Cardiac fibroblast (primary cell): Measurements from ENCODE around the gene STOM.

ENCODE experiments used
- DNase-seq, 2 donors: peaks; one replicate each; pipeline versions ENCODE4 v3.0.0 to v3.0.0-alpha.2; 2010; ENCODE audit warnings: low read depth in 2 of 2
- H3K4me3 ChIP-seq, 2 donors: replicated peaks in 1 of 2; 1 replicate in 1 of 2; 2 replicates in 1 of 2; pipeline ENCODE4 v1.5.1; 2011; ENCODE audit warnings: low read depth in 2 of 2, low read length in 2 of 2, mild to moderate bottlenecking in 2 of 2, moderate library complexity in 1 of 2
- CTCF ChIP-seq: IDR thresholded peaks from one replicate; pipeline ENCODE4 v1.5.1; 2011; ENCODE audit warnings: low read depth, mild to moderate bottlenecking, low read length, inconsistent platforms

The STOM gene

DNA sequence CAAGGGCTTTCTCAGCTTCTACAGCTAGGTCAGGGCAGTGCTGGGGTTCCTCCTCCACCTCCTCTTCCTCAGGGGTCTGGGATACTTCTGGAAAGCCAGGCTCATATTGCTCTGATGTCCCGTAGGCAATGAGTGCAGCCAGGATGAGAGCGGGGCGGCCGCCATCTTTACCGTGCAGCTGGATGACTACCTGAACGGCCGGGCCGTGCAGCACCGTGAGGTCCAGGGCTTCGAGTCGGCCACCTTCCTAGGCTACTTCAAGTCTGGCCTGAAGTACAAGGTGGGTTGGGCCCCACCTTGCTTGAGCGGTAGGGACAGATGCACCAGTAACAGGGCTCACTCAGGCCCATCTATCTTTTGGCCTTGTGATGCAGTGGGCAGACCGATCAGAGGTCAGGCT, 67.3 kb downstream of the STOM start:
- no peak for DNase-seq
- H3K4me3 ChIP-seq, result no peak overlapping the region
- TF ChIP-seq CTCF, result no peak

DNA sequence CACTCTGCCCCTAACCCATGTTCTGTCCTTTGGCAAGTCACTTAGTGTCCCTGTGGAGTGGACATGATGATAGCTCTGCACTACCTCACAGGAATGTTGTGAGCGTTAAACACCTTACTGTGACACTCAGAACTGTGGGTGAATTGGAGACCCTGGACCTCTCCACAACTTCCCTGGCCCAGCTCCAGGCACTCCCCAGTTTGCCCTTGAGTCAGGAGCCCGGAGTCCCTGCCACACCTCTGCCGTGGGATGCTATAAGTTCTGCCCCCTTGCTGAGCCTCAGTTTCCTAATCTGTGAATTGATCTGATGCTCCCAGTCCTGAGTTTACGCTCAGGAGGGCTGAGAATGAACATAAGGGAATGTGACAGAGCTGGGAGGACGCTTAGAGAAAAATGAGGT, 67.7 kb downstream of the STOM start:
- H3K4me3 ChIP-seq, result no peak overlapping the region
- no peak for TF ChIP-seq CTCF
- no peak for DNase-seq

DNA sequence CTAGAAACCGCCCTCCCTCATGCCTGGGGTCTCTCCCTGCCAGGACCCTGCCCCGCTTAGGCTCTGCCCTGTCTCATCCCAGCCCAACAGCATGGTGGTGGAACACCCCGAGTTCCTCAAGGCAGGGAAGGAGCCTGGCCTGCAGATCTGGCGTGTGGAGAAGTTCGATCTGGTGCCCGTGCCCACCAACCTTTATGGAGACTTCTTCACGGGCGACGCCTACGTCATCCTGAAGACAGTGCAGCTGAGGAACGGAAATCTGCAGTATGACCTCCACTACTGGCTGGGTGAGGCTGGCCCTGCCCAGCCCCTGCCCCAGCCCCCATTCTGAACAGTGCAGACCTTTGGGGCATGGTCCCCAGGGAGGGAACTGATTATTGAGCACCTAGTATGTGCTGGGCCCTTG, 68.2 kb downstream of the STOM start:
- DNase-seq, result no peak
- no peak for TF ChIP-seq CTCF
- no peak overlapping the region for H3K4me3 ChIP-seq

DNA sequence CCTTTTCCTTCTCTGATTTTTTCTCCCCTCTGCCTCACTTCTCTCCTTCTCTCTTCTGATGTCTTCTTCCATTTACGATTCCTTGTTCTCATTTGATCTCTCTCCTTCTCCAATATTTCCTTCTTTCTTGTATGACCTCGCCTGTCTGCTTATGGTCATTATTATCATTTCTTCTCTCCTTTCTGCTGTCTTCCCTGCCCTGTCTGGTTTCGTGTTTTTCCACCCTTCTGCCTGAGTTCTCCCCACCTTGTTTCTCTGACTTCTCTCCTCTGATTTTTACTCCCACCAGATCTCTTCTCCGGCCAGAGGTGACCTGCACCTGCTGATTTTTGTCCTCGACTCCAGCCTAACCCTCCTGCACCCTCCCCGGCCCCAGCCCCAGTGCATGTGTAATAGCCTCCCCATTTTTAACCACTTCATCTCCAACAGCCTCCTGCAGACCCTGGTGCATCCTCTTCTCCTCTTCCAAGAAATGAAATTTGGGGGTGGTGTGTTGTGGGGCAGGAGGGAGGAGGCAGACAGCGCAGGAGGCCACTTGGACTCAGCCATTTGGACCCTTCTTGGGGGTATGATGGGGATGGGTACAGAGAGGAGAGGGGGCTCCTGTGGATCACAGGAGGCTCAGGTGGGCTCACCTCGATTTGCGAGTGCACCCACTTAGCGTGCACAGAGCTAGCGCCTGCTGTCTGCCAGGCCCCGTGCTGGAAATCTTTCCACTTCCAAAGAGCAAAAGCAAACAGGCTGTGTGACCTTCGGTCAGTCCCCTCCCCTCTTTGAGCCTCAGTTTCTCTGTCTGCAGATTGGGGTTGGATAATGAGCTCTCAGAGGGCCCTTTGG, 69.5 kb downstream of the STOM start:
- peak overlapping the region; percentile 47 to 52 for H3K4me3 ChIP-seq
- no peak for TF ChIP-seq CTCF
- no peak for DNase-seq

DNA sequence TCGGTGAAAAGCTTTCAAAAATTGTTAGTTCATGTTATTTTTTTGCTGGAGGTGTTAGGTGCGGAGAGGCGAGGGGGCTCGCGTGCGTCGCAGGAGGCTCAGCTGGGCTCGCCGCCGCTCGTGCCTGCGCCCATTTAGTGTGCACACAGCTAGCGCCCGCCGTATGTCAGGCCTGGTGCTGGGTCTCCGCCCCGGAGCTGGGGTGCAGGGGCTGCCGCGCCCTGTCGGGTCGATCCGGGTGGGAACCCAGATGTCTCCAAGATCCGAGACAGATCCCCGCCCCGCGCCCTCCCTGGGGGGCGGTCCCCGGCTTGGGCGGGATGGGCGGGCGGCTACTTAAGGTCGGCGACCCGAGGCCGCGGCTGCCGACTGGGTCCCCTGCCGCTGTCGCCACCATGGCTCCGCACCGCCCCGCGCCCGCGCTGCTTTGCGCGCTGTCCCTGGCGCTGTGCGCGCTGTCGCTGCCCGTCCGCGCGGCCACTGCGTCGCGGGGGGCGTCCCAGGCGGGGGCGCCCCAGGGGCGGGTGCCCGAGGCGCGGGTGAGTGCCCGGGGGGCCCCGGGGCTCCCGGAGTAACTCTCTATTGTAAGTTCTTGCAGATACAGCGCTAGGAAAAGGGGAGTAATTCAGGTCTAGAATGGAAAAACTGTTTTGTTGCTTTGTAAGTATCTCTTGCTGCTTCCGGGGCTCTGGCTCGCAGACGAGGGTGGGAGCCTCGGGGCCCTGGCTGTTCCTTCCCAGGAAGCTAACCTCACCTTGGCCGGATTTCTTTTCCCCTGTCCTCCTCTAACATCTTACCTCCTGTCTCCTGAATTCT, 70.4 kb downstream of the STOM start:
- H3K4me3 ChIP-seq, result peak overlapping the region; percentile 47 to 52
- peak; percentile 35 to 57 for DNase-seq

More for the DNA sequence above, 70.4 kb downstream of the STOM start:
- TF ChIP-seq CTCF, result no peak
